ENCODE results near the gene YWHAG. TPM values are rescaled to one million over a fixed set of nuclear protein-coding genes. Genes with fewer than 3 reads are reported as not detected.
A peak's percentile ranks its signal among the peaks of the same experiment; 100 is the strongest.

Gene YWHAG
- total and polyA plus RNA-seq, 9 of the 15 experiments (the other 6 are each of a cell fraction or from before 2014, with no cell fraction given): 30.4 to 246 (median 94.5) TPM

DNA sequence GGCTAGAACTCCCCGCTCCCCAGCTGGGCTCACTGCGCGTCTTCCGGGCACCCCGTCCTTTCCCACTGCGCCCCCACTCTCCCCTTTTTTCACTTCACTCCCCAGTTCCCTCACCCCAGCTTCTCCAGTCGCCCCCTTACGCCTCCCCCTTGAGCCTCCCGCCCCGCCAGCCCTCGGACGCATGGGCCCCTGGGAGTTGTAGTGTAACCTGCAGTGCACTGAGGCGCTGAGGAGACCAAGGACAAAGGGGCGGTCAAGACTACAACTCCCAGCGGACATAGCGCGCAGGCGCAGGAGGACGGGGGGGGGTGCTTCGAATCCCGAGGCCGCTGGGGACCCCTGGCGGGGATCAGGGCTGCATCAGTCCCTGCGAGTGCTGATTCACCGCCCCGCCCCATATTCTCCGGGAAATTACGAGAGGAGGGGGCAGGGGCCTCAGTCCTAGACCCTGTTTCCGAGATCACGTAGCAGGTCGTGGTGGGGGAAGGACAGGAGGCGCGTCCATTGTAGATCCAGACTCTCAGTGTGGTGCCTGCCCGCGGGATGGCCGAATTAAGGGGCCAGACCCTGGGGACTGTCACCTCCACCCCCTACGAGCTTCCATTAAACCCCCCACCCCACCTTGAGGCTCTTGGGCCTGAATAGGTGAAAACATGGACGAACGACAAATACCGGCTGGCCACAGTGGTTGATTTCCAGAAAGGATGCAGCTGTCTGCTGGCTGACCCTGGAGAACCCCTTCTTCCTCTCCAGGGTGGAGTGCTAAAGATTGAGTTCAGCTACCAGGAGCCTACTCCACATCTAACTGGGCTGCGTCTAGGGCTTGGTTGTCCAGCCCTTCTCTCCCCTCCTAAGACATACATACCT is 553 bp upstream of the YWHAG start (continued):
- TF ChIP-seq, protein P1, sequence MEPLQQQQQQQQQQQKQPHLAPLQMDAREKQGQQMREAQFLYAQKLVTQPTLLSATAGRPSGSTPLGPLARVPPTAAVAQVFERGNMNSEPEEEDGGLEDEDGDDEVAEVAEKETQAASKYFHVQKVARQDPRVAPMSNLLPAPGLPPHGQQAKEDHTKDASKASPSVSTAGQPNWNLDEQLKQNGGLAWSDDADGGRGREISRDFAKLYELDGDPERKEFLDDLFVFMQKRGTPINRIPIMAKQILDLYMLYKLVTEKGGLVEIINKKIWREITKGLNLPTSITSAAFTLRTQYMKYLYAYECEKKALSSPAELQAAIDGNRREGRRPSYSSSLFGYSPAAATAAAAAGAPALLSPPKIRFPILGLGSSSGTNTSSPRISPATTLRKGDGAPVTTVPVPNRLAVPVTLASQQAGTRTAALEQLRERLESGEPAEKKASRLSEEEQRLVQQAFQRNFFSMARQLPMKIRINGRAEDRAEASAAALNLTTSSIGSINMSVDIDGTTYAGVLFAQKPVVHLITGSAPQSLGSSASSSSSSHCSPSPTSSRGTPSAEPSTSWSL (CRISPR knock-in tag; IDR thresholded peaks at IDR 0.05; ENCODE audit: borderline replicate concordance): 0 out of 2 replicates have a peak, but pooled peaks have one; percentile 35
- TF ChIP-seq HDAC2 (IDR thresholded peaks at IDR 0.05) (peak; percentile 58; the same call in 1 of the 2 replicates), MTA3 (IDR thresholded peaks at IDR 0.05; ENCODE audit: borderline replicate concordance) (0 out of 2 replicates have a peak, but pooled peaks have one; percentile 39), ZNF589 (CRISPR knock-in tag; IDR thresholded peaks at IDR 0.05; ENCODE audit: low read depth) (peak; percentile 86), EGR1 (conservative IDR thresholded peaks at IDR 0.05) (peak; percentile 78), NFIX (CRISPR knock-in tag; IDR thresholded peaks at IDR 0.05; ENCODE audit: low read depth) (no peak), NFIC (IDR thresholded peaks at IDR 0.05) (peak; percentile 18; the same call in 1 of the 2 replicates), ESRRB (CRISPR knock-in tag; IDR thresholded peaks at IDR 0.05; ENCODE audit: borderline replicate concordance) (no peak)
- TF ChIP-seq, protein P2, sequence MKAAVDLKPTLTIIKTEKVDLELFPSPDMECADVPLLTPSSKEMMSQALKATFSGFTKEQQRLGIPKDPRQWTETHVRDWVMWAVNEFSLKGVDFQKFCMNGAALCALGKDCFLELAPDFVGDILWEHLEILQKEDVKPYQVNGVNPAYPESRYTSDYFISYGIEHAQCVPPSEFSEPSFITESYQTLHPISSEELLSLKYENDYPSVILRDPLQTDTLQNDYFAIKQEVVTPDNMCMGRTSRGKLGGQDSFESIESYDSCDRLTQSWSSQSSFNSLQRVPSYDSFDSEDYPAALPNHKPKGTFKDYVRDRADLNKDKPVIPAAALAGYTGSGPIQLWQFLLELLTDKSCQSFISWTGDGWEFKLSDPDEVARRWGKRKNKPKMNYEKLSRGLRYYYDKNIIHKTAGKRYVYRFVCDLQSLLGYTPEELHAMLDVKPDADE (conservative IDR thresholded peaks at IDR 0.05; ENCODE audit: control insufficient read depth, low read depth, low read length): peak; percentile 90; the same call in 1 of the 2 replicates
- TF ChIP-seq, protein P3, sequence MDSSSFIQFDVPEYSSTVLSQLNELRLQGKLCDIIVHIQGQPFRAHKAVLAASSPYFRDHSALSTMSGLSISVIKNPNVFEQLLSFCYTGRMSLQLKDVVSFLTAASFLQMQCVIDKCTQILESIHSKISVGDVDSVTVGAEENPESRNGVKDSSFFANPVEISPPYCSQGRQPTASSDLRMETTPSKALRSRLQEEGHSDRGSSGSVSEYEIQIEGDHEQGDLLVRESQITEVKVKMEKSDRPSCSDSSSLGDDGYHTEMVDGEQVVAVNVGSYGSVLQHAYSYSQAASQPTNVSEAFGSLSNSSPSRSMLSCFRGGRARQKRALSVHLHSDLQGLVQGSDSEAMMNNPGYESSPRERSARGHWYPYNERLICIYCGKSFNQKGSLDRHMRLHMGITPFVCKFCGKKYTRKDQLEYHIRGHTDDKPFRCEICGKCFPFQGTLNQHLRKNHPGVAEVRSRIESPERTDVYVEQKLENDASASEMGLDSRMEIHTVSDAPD (CRISPR knock-in tag; IDR thresholded peaks at IDR 0.05): no peak
- TF ChIP-seq, protein P4, sequence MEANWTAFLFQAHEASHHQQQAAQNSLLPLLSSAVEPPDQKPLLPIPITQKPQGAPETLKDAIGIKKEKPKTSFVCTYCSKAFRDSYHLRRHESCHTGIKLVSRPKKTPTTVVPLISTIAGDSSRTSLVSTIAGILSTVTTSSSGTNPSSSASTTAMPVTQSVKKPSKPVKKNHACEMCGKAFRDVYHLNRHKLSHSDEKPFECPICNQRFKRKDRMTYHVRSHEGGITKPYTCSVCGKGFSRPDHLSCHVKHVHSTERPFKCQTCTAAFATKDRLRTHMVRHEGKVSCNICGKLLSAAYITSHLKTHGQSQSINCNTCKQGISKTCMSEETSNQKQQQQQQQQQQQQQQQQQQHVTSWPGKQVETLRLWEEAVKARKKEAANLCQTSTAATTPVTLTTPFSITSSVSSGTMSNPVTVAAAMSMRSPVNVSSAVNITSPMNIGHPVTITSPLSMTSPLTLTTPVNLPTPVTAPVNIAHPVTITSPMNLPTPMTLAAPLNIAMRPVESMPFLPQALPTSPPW (CRISPR knock-in tag; IDR thresholded peaks at IDR 0.05): peak; percentile 99
- TF ChIP-seq, protein P5, sequence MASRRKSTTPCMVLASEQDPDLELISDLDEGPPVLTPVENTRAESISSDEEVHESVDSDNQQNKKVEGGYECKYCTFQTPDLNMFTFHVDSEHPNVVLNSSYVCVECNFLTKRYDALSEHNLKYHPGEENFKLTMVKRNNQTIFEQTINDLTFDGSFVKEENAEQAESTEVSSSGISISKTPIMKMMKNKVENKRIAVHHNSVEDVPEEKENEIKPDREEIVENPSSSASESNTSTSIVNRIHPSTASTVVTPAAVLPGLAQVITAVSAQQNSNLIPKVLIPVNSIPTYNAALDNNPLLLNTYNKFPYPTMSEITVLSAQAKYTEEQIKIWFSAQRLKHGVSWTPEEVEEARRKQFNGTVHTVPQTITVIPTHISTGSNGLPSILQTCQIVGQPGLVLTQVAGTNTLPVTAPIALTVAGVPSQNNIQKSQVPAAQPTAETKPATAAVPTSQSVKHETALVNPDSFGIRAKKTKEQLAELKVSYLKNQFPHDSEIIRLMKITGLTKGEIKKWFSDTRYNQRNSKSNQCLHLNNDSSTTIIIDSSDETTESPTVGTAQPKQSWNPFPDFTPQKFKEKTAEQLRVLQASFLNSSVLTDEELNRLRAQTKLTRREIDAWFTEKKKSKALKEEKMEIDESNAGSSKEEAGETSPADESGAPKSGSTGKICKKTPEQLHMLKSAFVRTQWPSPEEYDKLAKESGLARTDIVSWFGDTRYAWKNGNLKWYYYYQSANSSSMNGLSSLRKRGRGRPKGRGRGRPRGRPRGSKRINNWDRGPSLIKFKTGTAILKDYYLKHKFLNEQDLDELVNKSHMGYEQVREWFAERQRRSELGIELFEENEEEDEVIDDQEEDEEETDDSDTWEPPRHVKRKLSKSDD (conservative IDR thresholded peaks at IDR 0.05; ENCODE audit: low read length): peak; percentile 60; the same call in 1 of the 2 replicates
- TF ChIP-seq, protein P6, sequence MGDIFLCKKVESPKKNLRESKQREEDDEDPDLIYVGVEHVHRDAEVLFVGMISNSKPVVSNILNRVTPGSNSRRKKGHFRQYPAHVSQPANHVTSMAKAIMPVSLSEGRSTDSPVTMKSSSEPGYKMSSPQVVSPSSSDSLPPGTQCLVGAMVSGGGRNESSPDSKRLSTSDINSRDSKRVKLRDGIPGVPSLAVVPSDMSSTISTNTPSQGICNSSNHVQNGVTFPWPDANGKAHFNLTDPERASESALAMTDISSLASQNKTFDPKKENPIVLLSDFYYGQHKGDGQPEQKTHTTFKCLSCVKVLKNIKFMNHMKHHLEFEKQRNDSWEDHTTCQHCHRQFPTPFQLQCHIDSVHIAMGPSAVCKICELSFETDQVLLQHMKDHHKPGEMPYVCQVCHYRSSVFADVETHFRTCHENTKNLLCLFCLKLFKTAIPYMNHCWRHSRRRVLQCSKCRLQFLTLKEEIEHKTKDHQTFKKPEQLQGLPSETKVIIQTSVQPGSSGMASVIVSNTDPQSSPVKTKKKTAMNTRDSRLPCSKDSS (IDR thresholded peaks at IDR 0.05; ENCODE audit: low read depth, partially characterized antibody): no peak
- TF ChIP-seq, protein P7, sequence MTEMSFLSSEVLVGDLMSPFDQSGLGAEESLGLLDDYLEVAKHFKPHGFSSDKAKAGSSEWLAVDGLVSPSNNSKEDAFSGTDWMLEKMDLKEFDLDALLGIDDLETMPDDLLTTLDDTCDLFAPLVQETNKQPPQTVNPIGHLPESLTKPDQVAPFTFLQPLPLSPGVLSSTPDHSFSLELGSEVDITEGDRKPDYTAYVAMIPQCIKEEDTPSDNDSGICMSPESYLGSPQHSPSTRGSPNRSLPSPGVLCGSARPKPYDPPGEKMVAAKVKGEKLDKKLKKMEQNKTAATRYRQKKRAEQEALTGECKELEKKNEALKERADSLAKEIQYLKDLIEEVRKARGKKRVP (CRISPR knock-in tag; IDR thresholded peaks at IDR 0.05): no peak
